Choroid plexus epithelial cell (primary cell): ENCODE data around the gene LILRB3.
A peak's percentile ranks its signal among the peaks of the same experiment; 100 is the strongest.
"Not testable (repeated sequence)": the region's sequence is repeated elsewhere in the genome, so short reads cannot be mapped to it uniquely, and the experiment has no call there.

ENCODE experiments used
- DNase-seq: peaks from one replicate; pipeline ENCODE4 v3.0.0-alpha.2; 2010; ENCODE audit warnings: low read depth
- H3K4me3 ChIP-seq: 2 replicates; pipeline ENCODE4 v1.5.1; 2011; ENCODE audit warnings: low read depth, mild to moderate bottlenecking, control low read depth, low read length, moderate library complexity
- TF ChIP-seq, protein P1 (sequence below): conservative IDR thresholded peaks from 2 replicates; pipeline ENCODE4 v1.5.1; 2011; ENCODE audit warnings: low read depth, mild to moderate bottlenecking, control low read depth, inconsistent platforms, low read length, moderate library complexity

Gene LILRB3

DNA sequence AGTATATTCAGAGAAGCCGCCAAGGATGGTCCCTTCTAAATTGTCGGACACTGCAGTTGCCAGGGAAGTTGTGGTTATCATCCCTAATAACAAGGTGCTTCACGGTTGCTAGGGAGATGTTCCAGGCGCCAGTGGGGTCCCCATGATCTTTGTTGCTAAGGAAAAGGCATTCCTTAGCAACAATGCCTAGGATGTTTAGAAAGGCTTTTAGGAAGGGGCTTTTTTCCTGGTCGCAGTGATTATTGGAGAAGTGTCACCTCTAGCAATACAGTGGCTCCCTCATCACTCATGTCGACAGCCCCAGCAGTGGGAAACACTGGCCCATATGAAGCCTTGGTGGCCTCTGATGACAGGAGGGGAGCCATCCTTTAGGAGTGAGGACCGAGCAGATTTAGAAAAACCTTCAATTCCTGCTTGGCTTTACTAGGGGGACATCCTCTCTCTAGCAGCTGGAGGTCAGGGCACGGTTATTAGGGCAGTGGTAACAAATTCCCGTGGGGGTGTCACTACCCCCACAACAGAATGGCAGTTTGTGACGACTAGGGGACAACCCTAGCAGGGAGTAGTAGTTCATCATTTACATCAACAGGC lies 43.5 kb downstream of the LILRB3 start:
- H3K4me3 ChIP-seq = no peak overlapping the region
- no peak for DNase-seq
- TF ChIP-seq, protein P1, sequence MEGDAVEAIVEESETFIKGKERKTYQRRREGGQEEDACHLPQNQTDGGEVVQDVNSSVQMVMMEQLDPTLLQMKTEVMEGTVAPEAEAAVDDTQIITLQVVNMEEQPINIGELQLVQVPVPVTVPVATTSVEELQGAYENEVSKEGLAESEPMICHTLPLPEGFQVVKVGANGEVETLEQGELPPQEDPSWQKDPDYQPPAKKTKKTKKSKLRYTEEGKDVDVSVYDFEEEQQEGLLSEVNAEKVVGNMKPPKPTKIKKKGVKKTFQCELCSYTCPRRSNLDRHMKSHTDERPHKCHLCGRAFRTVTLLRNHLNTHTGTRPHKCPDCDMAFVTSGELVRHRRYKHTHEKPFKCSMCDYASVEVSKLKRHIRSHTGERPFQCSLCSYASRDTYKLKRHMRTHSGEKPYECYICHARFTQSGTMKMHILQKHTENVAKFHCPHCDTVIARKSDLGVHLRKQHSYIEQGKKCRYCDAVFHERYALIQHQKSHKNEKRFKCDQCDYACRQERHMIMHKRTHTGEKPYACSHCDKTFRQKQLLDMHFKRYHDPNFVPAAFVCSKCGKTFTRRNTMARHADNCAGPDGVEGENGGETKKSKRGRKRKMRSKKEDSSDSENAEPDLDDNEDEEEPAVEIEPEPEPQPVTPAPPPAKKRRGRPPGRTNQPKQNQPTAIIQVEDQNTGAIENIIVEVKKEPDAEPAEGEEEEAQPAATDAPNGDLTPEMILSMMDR = no peak

DNA sequence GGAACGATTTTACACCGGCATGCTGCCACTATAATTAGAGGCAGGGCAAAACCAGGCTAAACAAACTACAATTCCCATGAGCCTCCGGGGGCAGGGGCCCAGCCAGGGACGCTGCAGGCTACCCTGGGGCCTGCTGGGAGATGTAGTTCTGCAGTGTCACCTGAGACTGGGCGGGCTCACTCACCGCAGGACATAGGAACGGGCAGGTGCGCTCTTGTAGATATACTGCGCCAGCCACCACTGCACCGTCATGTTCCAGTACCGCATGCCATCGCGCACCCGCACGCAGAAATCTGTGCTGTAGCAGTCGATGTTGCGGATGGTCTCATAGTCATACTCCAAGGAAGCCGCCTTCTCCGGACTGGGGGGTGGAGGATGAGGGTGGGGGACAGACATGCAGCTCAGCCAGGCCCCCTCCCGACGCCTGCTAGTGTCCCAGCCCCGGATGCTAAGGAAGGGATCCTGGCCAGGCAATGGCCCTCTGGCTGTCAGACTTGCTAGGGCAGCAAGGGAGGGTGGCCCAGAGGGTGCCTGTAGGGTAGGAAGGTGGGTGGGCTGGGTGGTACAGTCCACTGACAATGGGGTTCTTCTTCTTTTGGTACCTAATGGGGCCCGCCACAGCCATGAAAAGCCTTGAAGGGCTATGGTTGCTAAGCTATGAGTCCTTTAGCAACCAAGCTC lies 44.1 kb downstream of the LILRB3 start:
- TF ChIP-seq, protein P1 = no peak
- H3K4me3 ChIP-seq = no peak overlapping the region
- DNase-seq = no peak

DNA sequence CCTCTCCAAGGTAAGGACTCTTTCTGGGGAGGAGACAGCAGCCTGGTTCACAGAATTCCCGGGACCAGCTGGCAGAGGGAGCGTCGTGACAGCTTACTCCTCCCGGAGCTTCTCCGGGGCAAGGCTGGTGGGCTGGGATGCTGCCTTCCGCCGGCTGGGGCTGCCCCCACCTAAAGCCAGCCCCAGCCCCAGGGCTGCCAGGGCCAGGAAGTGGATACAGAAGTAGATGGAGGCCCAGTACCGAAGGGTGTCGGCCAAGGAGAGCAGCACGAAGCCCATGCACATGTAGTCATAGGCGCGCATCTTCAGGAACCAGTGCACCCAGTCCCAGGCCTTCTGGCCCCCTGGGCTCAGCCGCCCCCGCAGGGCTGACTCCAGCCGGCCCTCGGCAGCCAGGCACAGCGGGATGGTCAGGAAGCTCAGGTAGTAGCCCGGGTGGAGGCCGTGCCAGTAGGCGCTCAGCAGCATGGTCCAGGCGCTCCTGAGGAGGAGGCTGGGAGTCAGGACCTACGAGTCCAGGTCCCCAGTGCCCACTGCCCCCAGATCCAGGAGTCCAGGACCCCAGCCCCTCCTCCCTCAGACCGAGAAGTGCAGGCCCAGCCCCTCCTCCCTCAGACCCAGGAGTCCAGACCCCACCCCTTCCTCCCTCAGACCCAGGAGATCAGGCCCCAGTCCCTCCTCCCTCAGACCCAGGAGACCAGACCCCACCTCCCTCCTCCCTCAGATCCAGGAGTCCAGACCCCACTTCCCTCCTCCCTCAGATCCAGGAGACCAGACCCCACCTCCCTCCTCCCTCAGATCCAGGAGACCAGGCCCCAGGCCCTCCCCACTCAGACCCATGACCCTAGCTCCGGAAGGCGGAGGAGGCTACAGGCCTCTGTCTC lies 48.6 kb downstream of the LILRB3 start:
- TF ChIP-seq, protein P1 = no peak
- no peak overlapping the region for H3K4me3 ChIP-seq
- DNase-seq = no peak

DNA sequence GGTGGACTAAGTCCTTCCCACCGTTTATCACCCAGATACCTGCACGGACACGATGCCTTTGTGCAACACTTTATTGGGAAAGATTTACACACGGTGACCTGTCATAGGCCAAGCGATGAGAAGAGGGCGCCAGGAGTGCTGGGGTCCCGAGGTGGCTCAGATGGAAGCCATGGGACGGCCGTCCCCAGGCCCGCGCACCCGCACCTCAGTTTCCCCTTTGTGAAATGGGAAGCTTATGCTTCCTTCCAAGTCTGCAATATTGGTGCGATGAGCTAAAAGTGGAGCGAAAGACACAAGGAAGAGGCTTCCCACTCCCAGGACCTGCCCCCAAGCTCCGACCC lies 49.5 kb downstream of the LILRB3 start:
- TF ChIP-seq, protein P1 = no peak
- no peak for DNase-seq
- no peak overlapping the region for H3K4me3 ChIP-seq

DNA sequence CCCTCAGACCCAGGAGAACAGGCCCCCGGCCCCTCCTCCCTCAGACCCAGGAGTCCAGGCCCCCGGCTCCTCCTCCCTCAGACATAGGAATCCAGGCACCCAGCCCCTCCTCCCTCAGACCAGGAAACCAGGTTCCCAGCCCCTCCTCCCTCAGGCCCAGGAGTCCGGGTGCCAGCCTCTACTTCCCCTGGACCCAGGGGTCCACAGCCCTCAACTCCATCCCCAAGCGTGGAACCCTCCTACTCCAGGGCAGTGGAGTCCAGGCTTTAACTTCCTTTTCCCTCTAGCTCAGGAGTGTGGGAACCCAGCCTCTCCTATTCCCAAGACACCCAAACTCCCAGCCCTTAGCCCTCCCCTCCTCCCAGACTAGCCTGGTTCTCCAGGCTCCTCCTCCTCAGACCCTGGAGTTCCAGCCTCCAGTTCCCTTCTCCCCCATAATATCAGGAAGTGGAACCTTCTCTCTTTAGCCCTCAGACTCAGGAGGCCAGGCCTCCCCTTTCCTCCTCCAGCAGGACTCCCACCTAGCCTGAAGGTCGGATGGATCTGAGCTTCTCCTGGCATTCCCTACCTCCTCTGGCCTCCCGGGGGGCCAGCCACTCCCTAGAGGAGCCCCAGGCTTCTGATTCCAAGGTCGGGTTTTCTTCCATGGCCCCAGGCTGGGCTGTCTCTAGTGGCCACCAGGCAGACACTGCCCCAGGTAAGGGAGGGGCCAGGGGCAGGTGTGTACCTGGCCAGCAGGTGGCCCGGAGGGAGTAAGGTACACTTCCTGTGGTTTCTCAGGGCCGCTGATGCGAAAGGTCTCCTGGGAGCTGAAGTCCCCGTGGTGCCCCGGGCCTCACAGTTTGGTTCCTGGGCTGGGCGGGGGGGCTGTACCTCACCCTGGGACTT lies 50.1 kb downstream of the LILRB3 start, which contains the start of gene TMC4:
TSS of gene TMC4 (minus strand) at position 690 of the 888 bp plus-strand sequence. CDS start at position 647, 43 bp downstream.
- H3K4me3 ChIP-seq = no peak within 1 kb of the TSS
- TF ChIP-seq, protein P1 = no peak
- peak; percentile 28 for DNase-seq

DNA sequence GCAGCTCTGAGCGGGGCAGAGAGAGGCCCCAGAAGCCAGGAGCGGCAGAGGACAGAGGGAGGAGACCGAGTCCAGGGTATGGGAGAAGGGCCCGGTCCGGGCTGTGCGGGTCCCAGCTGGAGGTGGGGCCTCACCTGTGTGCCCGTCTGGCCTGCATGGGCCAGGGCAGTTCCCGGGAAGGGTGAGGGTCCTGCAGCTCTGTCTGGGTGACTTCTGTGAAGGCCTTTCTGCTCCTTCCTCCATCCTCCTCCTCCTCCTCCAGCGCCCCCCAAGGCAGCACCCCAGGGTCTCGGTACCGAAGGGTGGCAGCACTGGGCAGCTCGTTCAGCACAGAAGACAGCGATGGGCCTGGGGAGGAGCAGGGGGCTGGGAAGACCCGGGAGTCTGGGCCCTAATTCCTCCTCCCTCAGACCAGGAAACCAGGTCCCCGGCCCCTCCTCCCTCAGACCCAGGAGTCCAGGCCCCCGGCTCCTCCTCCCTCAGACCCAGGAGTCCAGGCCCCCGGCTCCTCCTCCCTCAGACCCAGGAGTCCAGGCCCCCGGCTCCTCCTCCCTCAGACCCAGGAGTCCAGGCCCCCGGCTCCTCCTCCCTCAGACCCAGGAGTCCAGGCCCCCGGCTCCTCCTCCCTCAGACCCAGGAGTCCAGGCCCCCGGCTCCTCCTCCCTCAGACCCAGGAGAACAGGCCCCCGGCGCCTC lies 50.9 kb downstream of the LILRB3 start:
- not testable (repeated sequence) for DNase-seq, H3K4me3 ChIP-seq
